Caco-2 (cell line): ENCODE measurements around the gene DCAF8. TPM values are rescaled to one million over a fixed set of nuclear protein-coding genes. Genes with fewer than 3 reads are reported as not detected.

Experiments
- BruUV-seq: library from RNA; stranded (reverse); fragments of 400-500 nt; replicated peaks from 2 replicates; lab custom pipeline; 2021; lab: Mats Ljungman, UMichigan
- CTCF ChIA-PET: fragments of 300-600 bp; sonication (Branson Sonifier 250); formaldehyde crosslinking; loops from one replicate; lab custom pipeline; 2022; ENCODE audit warnings: antibody characterized with exemption; lab: Charles Lee
- POLR2A ChIA-PET: fragments of 300-600 bp; sonication (Branson Sonifier 250); formaldehyde crosslinking; loops from one replicate; lab custom pipeline; 2022; ENCODE audit warnings: antibody characterized with exemption; lab: Charles Lee
- DNase-seq, 2 experiments: peaks; one replicate each; pipeline versions ENCODE4 v3.0.0 to v3.0.0-alpha.2; 2020 to 2022
- H3K27me3 ChIP-seq: replicated peaks from 2 replicates; pipeline ENCODE4 v1.6.0; 2011; ENCODE audit warnings: low read length; ENCODE audit not compliant: control insufficient read depth, insufficient read depth
- H3K36me3 ChIP-seq: 2 replicates; pipeline ENCODE4 v1.5.1; 2011; ENCODE audit warnings: low read length; ENCODE audit not compliant: control insufficient read depth, insufficient read depth
- H3K4me1 ChIP-seq: fragments of 250-450 bp; sonication (Bioruptor Pico); 2 replicates; pipeline ENCODE4 v1.5.1; 2020; ENCODE audit warnings: mild to moderate bottlenecking
- H3K4me3 ChIP-seq: 2 replicates; pipeline ENCODE4 v1.5.1; 2011; ENCODE audit warnings: low read depth, mild to moderate bottlenecking, control low read depth, low read length
- H3K9me3 ChIP-seq: fragments of 250-450 bp; sonication (Bioruptor Pico); 2 replicates; pipeline ENCODE4 v1.5.1; 2020; ENCODE audit warnings: mild to moderate bottlenecking, moderate library complexity
- H3K27ac Mint-ChIP-seq: one replicate; pipeline ENCODE4 v1.8.0; 2022; ENCODE audit warnings: mixed read lengths; ENCODE audit not compliant: unreplicated experiment
- H3K27me3 Mint-ChIP-seq: one replicate; pipeline ENCODE4 v1.8.0; 2022; ENCODE audit warnings: mixed read lengths; ENCODE audit not compliant: insufficient read depth, unreplicated experiment
- H3K36me3 Mint-ChIP-seq: one replicate; pipeline ENCODE4 v1.8.0; 2022; ENCODE audit warnings: mild to moderate bottlenecking, mixed read lengths; ENCODE audit not compliant: insufficient read depth, unreplicated experiment
- H3K4me1 Mint-ChIP-seq: one replicate; pipeline ENCODE4 v1.8.0; 2022; ENCODE audit warnings: low read depth, mixed read lengths; ENCODE audit not compliant: unreplicated experiment
- H3K4me3 Mint-ChIP-seq: one replicate; pipeline ENCODE4 v1.8.0; 2022; ENCODE audit warnings: mild to moderate bottlenecking, moderate library complexity, mixed read lengths; ENCODE audit not compliant: unreplicated experiment
- H3K9me3 Mint-ChIP-seq: one replicate; pipeline ENCODE4 v1.8.0; 2022; ENCODE audit warnings: mixed read lengths; ENCODE audit not compliant: unreplicated experiment
- CTCF ChIP-seq, 2 experiments: fragments of 200-600 bp in 1 of 2; IDR thresholded peaks; 1 replicate in 1 of 2; 2 replicates in 1 of 2; pipeline versions ENCODE4 v1.5.1 to v1.8.0; 2011 to 2022; ENCODE audit warnings: antibody characterized with exemption in 1 of 2, control low read depth in 1 of 2, inconsistent platforms in 1 of 2, low read depth in 1 of 2, low read length in 1 of 2, mild to moderate bottlenecking in 1 of 2, moderate library complexity in 1 of 2; ENCODE audit not compliant: insufficient read depth in 1 of 2, severe bottlenecking in 1 of 2, unreplicated experiment in 1 of 2
- intact Hi-C: fragments of 100-400 bp; cut with micrococcal nuclease; formaldehyde crosslinking; loops from one replicate; pipeline ENCODE4 v1.10.0; 2022; ENCODE audit not compliant: unreplicated experiment
- total RNA-seq: library from RNA; stranded (reverse); gene quantifications from 2 replicates; pipeline ENCODE4 v1.2.3, GENCODE V29; 2022

Gene DCAF8
- total RNA-seq, 1 experiment from 2014 or later = 112 TPM

- peak; percentile 68 to 69 for DNase-seq
- H3K4me1 ChIP-seq = no peaks in the 10 kb centered on the region
- POLR2A ChIA-PET = interaction anchor here (0.5 to 1.7 kb wide), 4 partner anchors 10 to 129 kb away, joined by 3 to 19 read pairs (median 6); partner anchors contain the start of gene DCAF8
- H3K27me3 ChIP-seq = no peaks in the 10 kb centered on the region
- Mint-ChIP-seq H3K4me3 (no peak overlapping the region), H3K27ac (peak overlapping the region; percentile 34), H3K27me3 (no peaks in the 10 kb centered on the region), H3K9me3 (no peaks in the 10 kb centered on the region), H3K36me3 (peaks cover 30% of the 10 kb centered on the region), H3K4me1 (peaks cover 12% of the 10 kb centered on the region)
- intact Hi-C loops = loop anchor here (1.0 kb wide), 3 partner anchors 59 to 167 kb away; no protein-coding TSS in a partner anchor
- H3K9me3 ChIP-seq = no peaks in the 10 kb centered on the region
- no TSS peak for BruUV-seq
- peak; percentile 67 to 77 for TF ChIP-seq CTCF (IDR thresholded peaks at IDR 0.05; ENCODE audit: insufficient read depth in 1 of 2, low read depth in 1 of 2, low read length in 1 of 2, severe bottlenecking in 1 of 2, unreplicated experiment in 1 of 2)
- H3K4me3 ChIP-seq = no peak overlapping the region
- H3K36me3 ChIP-seq = no peaks in the 10 kb centered on the region; the same call in 1 of the 2 replicates
- CTCF ChIA-PET = interaction anchor here (0.6 to 2.4 kb wide), 25 partner anchors 10 to 273 kb away, joined by 3 to 62 read pairs (median 6); partner anchors contain the start of genes DCAF8, IGSF8 and PEX19
Measured at GRCh38 chr1:160251687-160252526, 10.4 kb downstream of the DCAF8 start.

DNA sequence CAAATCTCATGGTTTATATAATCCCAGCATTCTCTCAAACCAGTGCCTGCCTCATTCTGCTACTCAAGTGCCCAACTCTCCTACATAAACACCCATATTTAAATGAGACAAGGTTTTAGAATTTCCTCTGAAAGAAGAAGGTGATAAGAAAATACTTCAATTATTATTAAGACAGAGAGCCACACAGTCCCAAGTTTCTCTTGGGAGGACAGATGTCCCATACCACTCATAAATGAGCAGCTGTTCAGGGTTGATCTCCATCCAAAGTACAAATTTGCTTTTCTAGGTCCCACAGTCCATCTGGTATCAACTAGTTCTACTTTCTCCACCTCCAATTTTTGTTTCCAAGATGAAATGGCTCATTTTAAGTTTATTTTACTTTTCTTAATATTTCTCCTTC is 11.3 kb downstream of the DCAF8 start:
- intact Hi-C loops = no loop called here
- TF ChIP-seq CTCF (IDR thresholded peaks at IDR 0.05; ENCODE audit: insufficient read depth in 1 of 2, low read depth in 1 of 2, low read length in 1 of 2, severe bottlenecking in 1 of 2, unreplicated experiment in 1 of 2) = no peak
- Histone ChIP-seq H3K36me3 (no peaks in the 10 kb centered on the region; the same call in 1 of the 2 replicates), H3K27me3 (no peaks in the 10 kb centered on the region), H3K4me1 (no peaks in the 10 kb centered on the region), H3K9me3 (no peaks in the 10 kb centered on the region), H3K4me3 (no peak overlapping the region)
- Mint-ChIP-seq H3K27ac (no peak overlapping the region), H3K9me3 (no peaks in the 10 kb centered on the region), H3K36me3 (peaks cover 30% of the 10 kb centered on the region), H3K4me3 (no peak overlapping the region), H3K4me1 (peaks cover 12% of the 10 kb centered on the region), H3K27me3 (no peaks in the 10 kb centered on the region)
- DNase-seq = no peak
- POLR2A ChIA-PET = no interaction called here
- CTCF ChIA-PET = interaction anchor here (1.5 to 2.0 kb wide), 2 partner anchors 90 to 149 kb away, joined by 7 to 33 read pairs; no protein-coding TSS in a partner anchor
- BruUV-seq = no TSS peak

DNA sequence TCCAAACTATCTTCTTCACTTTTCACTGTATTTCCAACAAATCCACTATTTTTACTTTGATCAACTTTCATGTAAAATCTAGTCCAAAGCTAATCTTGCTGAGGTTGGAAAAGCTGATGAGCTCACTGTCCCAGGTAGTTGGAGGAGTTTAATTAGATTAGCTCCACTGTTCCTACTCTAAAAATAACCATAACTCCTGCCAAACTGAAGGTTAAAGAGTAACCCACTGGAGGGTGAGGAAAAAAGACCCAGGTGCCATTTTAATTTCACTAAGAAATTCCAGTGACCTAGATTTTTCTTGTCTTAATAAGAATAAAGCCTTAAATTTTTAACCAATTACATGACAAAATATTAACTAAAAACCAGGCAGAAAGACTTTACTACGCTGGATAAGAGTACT is 15.3 kb downstream of the DCAF8 start:
- ChIA-PET POLR2A (no interaction called here), CTCF (no interaction called here)

More for the DNA sequence above, 15.3 kb downstream of the DCAF8 start:
- Mint-ChIP-seq H3K27me3 (no peaks in the 10 kb centered on the region), H3K4me1 (peaks cover 1% of the 10 kb centered on the region), H3K27ac (no peak overlapping the region), H3K9me3 (no peaks in the 10 kb centered on the region), H3K4me3 (no peak overlapping the region), H3K36me3 (peaks cover 19% of the 10 kb centered on the region)
- no peak for DNase-seq
- BruUV-seq = no TSS peak
- Histone ChIP-seq H3K27me3 (no peaks in the 10 kb centered on the region), H3K4me3 (no peak overlapping the region), H3K36me3 (no peaks in the 10 kb centered on the region; the same call in 1 of the 2 replicates), H3K4me1 (no peaks in the 10 kb centered on the region), H3K9me3 (no peaks in the 10 kb centered on the region)
- TF ChIP-seq CTCF (IDR thresholded peaks at IDR 0.05; ENCODE audit: insufficient read depth in 1 of 2, low read depth in 1 of 2, low read length in 1 of 2, severe bottlenecking in 1 of 2, unreplicated experiment in 1 of 2) = no peak
- intact Hi-C loops = no loop called here
